Caco-2 (cell line): ENCODE data around the gene UQCC2. TPM values are rescaled to one million over a fixed set of nuclear protein-coding genes. Genes with fewer than 3 reads are reported as not detected.

ENCODE experiments used
- BruUV-seq: library from RNA; stranded (reverse); fragments of 400-500 nt; replicated peaks from 2 replicates; lab custom pipeline; 2021; lab: Mats Ljungman, UMichigan
- CTCF ChIA-PET: fragments of 300-600 bp; sonication (Branson Sonifier 250); formaldehyde crosslinking; loops from one replicate; lab custom pipeline; 2022; ENCODE audit warnings: antibody characterized with exemption; lab: Charles Lee
- POLR2A ChIA-PET: fragments of 300-600 bp; sonication (Branson Sonifier 250); formaldehyde crosslinking; loops from one replicate; lab custom pipeline; 2022; ENCODE audit warnings: antibody characterized with exemption; lab: Charles Lee
- DNase-seq, 2 experiments: peaks; one replicate each; pipeline versions ENCODE4 v3.0.0 to v3.0.0-alpha.2; 2020 to 2022
- H3K27me3 ChIP-seq: replicated peaks from 2 replicates; pipeline ENCODE4 v1.6.0; 2011; ENCODE audit warnings: low read length; ENCODE audit not compliant: control insufficient read depth, insufficient read depth
- H3K36me3 ChIP-seq: 2 replicates; pipeline ENCODE4 v1.5.1; 2011; ENCODE audit warnings: low read length; ENCODE audit not compliant: control insufficient read depth, insufficient read depth
- H3K4me1 ChIP-seq: fragments of 250-450 bp; sonication (Bioruptor Pico); 2 replicates; pipeline ENCODE4 v1.5.1; 2020; ENCODE audit warnings: mild to moderate bottlenecking
- H3K4me3 ChIP-seq: 2 replicates; pipeline ENCODE4 v1.5.1; 2011; ENCODE audit warnings: low read depth, mild to moderate bottlenecking, control low read depth, low read length
- H3K9me3 ChIP-seq: fragments of 250-450 bp; sonication (Bioruptor Pico); 2 replicates; pipeline ENCODE4 v1.5.1; 2020; ENCODE audit warnings: mild to moderate bottlenecking, moderate library complexity
- H3K27ac Mint-ChIP-seq: one replicate; pipeline ENCODE4 v1.8.0; 2022; ENCODE audit warnings: mixed read lengths; ENCODE audit not compliant: unreplicated experiment
- H3K27me3 Mint-ChIP-seq: one replicate; pipeline ENCODE4 v1.8.0; 2022; ENCODE audit warnings: mixed read lengths; ENCODE audit not compliant: insufficient read depth, unreplicated experiment
- H3K36me3 Mint-ChIP-seq: one replicate; pipeline ENCODE4 v1.8.0; 2022; ENCODE audit warnings: mild to moderate bottlenecking, mixed read lengths; ENCODE audit not compliant: insufficient read depth, unreplicated experiment
- H3K4me1 Mint-ChIP-seq: one replicate; pipeline ENCODE4 v1.8.0; 2022; ENCODE audit warnings: low read depth, mixed read lengths; ENCODE audit not compliant: unreplicated experiment
- H3K4me3 Mint-ChIP-seq: one replicate; pipeline ENCODE4 v1.8.0; 2022; ENCODE audit warnings: mild to moderate bottlenecking, moderate library complexity, mixed read lengths; ENCODE audit not compliant: unreplicated experiment
- H3K9me3 Mint-ChIP-seq: one replicate; pipeline ENCODE4 v1.8.0; 2022; ENCODE audit warnings: mixed read lengths; ENCODE audit not compliant: unreplicated experiment
- intact Hi-C: fragments of 100-400 bp; cut with micrococcal nuclease; formaldehyde crosslinking; loops from one replicate; pipeline ENCODE4 v1.10.0; 2022; ENCODE audit not compliant: unreplicated experiment
- total RNA-seq: library from RNA; stranded (reverse); gene quantifications from 2 replicates; pipeline ENCODE4 v1.2.3, GENCODE V29; 2022
- TF ChIP-seq, protein P1 (sequence below), 2 experiments: fragments of 200-600 bp in 1 of 2; IDR thresholded peaks; 1 replicate in 1 of 2; 2 replicates in 1 of 2; pipeline versions ENCODE4 v1.5.1 to v1.8.0; 2011 to 2022; ENCODE audit warnings: antibody characterized with exemption in 1 of 2, control low read depth in 1 of 2, inconsistent platforms in 1 of 2, low read depth in 1 of 2, low read length in 1 of 2, mild to moderate bottlenecking in 1 of 2, moderate library complexity in 1 of 2; ENCODE audit not compliant: insufficient read depth in 1 of 2, severe bottlenecking in 1 of 2, unreplicated experiment in 1 of 2

UQCC2 gene
- total RNA-seq, 1 experiment from 2014 or later = 122 TPM

DNA sequence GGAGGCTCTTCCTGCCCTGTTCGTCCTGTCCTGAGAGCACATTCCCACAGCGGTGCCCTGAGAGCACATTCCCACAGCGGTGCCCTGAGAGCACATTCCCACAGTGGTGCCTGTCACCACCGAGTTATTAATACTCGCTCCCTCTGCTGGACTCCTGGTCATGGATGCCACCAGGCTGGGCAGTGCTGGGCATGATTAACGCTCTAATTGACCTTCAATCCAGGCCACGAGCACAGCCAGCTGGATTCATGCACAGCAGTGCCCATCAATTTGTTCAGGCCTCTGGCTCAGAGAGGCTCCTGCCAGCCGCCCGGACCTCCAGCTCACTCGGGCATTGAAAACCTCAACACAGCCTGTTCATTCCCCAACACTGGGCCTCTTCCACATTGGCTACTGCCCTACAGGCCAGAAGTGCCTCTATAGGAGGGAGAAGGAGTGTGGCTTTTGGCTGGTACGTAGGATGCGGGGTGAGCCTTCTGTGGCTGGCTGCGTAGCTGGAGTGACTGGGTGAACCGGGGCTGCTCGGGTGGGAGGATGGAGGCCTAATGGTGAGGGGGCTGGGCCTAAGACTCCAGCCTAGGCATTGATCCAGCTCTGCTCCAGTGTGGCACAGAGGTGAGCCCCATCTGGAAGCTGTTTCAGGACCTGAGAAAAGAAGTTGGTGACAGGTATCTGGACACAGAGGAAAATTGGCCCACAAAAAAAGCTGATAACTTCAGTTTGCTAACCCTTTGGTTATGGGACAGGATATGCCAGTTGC is 25.9 kb upstream of the UQCC2 start:
- no peaks in the 10 kb centered on the region for H3K9me3 ChIP-seq
- H3K4me1 ChIP-seq = 0 out of 2 replicates have a peak, but pooled peaks cover 2% of the 10 kb centered on the region
- POLR2A ChIA-PET = no interaction called here
- no peaks in the 10 kb centered on the region for H3K36me3 Mint-ChIP-seq
- CTCF ChIA-PET = interaction anchor here (1.4 to 2.7 kb wide), 2 partner anchors 25 to 26 kb away, joined by 4 to 9 read pairs; partner anchors contain the start of gene UQCC2
- H3K27me3 ChIP-seq = no peaks in the 10 kb centered on the region
- DNase-seq = no peak
- H3K4me1 Mint-ChIP-seq = no peaks in the 10 kb centered on the region
- no peaks in the 10 kb centered on the region for H3K36me3 ChIP-seq
- H3K4me3 ChIP-seq = no peak overlapping the region
- no peaks in the 10 kb centered on the region for H3K9me3 Mint-ChIP-seq
- no peaks in the 10 kb centered on the region for H3K27me3 Mint-ChIP-seq
- H3K27ac Mint-ChIP-seq = no peak overlapping the region
- TF ChIP-seq, protein P1, sequence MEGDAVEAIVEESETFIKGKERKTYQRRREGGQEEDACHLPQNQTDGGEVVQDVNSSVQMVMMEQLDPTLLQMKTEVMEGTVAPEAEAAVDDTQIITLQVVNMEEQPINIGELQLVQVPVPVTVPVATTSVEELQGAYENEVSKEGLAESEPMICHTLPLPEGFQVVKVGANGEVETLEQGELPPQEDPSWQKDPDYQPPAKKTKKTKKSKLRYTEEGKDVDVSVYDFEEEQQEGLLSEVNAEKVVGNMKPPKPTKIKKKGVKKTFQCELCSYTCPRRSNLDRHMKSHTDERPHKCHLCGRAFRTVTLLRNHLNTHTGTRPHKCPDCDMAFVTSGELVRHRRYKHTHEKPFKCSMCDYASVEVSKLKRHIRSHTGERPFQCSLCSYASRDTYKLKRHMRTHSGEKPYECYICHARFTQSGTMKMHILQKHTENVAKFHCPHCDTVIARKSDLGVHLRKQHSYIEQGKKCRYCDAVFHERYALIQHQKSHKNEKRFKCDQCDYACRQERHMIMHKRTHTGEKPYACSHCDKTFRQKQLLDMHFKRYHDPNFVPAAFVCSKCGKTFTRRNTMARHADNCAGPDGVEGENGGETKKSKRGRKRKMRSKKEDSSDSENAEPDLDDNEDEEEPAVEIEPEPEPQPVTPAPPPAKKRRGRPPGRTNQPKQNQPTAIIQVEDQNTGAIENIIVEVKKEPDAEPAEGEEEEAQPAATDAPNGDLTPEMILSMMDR (IDR thresholded peaks at IDR 0.05; ENCODE audit: insufficient read depth in 1 of 2, low read depth in 1 of 2, low read length in 1 of 2, severe bottlenecking in 1 of 2, unreplicated experiment in 1 of 2) = no peak
- no TSS peak for BruUV-seq
- intact Hi-C loops = no loop called here
- H3K4me3 Mint-ChIP-seq = no peak overlapping the region

DNA sequence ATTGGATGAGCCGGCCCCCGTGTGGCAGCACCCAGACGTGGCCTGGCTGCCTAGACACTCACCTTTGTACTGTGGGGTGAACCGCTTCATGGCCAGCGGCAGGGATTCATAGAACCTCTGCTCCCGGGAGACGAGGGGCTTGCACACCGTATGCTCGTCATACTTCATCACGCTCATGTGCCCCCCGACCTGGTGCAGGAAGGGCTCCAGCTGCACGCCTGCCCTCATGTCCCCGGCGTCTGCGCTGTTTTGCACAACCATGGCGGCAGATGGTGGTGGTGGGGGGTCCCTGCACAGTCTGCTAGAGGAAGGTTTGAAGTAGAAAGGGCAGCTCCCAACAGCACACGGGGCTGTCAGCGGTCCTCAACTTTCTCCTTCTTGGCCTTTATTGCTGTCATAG is 23.7 kb upstream of the UQCC2 start:
- H3K27me3 Mint-ChIP-seq = no peaks in the 10 kb centered on the region
- no peak overlapping the region for H3K4me3 Mint-ChIP-seq
- H3K27ac Mint-ChIP-seq = no peak overlapping the region
- H3K36me3 Mint-ChIP-seq = no peaks in the 10 kb centered on the region
- 0 out of 2 replicates have a peak, but pooled peaks cover under 1% of the 10 kb centered on the region for H3K4me1 ChIP-seq
- DNase-seq = no peak
- no peaks in the 10 kb centered on the region for H3K4me1 Mint-ChIP-seq
- TF ChIP-seq, protein P1 (IDR thresholded peaks at IDR 0.05; ENCODE audit: insufficient read depth in 1 of 2, low read depth in 1 of 2, low read length in 1 of 2, severe bottlenecking in 1 of 2, unreplicated experiment in 1 of 2) = no peak
- no TSS peak for BruUV-seq
- ChIA-PET POLR2A (no interaction called here), CTCF (no interaction called here)
- no peaks in the 10 kb centered on the region for H3K9me3 Mint-ChIP-seq
- no peaks in the 10 kb centered on the region for H3K36me3 ChIP-seq
- no peak overlapping the region for H3K4me3 ChIP-seq
- H3K27me3 ChIP-seq = no peaks in the 10 kb centered on the region
- intact Hi-C loops = no loop called here
- H3K9me3 ChIP-seq = no peaks in the 10 kb centered on the region

DNA sequence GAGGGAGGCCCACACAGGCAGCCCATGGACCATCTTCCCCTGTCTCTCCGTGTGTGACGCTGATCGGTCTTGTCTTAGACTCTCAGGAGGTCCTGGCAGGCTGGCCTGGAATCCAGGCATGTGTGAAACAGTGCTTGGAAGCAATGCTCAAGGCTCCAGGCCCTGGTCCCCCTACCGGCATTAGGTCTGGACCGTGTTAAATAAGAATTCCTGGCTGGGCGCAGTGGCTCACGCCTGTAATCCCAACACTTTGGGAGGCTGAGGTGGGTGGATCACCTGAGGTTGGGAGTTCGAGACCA is 22.2 kb upstream of the UQCC2 start:
- DNase-seq = no peak
- H3K4me1 Mint-ChIP-seq = no peaks in the 10 kb centered on the region
- TF ChIP-seq, protein P1 (IDR thresholded peaks at IDR 0.05; ENCODE audit: insufficient read depth in 1 of 2, low read depth in 1 of 2, low read length in 1 of 2, severe bottlenecking in 1 of 2, unreplicated experiment in 1 of 2) = no peak
- intact Hi-C loops = no loop called here
- H3K4me3 Mint-ChIP-seq = no peak overlapping the region
- Histone ChIP-seq H3K4me1 (no peaks in the 10 kb centered on the region), H3K4me3 (no peak overlapping the region), H3K27me3 (no peaks in the 10 kb centered on the region), H3K9me3 (no peaks in the 10 kb centered on the region), H3K36me3 (no peaks in the 10 kb centered on the region)
- no peaks in the 10 kb centered on the region for H3K36me3 Mint-ChIP-seq
- no peaks in the 10 kb centered on the region for H3K27me3 Mint-ChIP-seq
- CTCF ChIA-PET = no interaction called here
- H3K9me3 Mint-ChIP-seq = no peaks in the 10 kb centered on the region
- no TSS peak for BruUV-seq
- POLR2A ChIA-PET = no interaction called here
- no peak overlapping the region for H3K27ac Mint-ChIP-seq
